D721Med (cell line): Measurements from ENCODE around the gene NANOS1.

Experiments
- DNase-seq: peaks from one replicate; pipeline ENCODE4 v3.0.0; 2011; ENCODE audit warnings: low spot score; ENCODE audit not compliant: insufficient read length
- FAIRE-seq: peaks from 2 replicates; lab custom pipeline; 2011; peaks lifted over from hg19 to GRCh38; lab: Jason Lieb, UNC
- CTCF ChIP-seq: IDR thresholded peaks from 2 replicates; pipeline ENCODE4 v1.5.1; 2012; ENCODE audit warnings: mild to moderate bottlenecking, control low read depth; ENCODE audit not compliant: insufficient read depth; ENCODE audit errors: missing control alignments

The NANOS1 gene

DNA sequence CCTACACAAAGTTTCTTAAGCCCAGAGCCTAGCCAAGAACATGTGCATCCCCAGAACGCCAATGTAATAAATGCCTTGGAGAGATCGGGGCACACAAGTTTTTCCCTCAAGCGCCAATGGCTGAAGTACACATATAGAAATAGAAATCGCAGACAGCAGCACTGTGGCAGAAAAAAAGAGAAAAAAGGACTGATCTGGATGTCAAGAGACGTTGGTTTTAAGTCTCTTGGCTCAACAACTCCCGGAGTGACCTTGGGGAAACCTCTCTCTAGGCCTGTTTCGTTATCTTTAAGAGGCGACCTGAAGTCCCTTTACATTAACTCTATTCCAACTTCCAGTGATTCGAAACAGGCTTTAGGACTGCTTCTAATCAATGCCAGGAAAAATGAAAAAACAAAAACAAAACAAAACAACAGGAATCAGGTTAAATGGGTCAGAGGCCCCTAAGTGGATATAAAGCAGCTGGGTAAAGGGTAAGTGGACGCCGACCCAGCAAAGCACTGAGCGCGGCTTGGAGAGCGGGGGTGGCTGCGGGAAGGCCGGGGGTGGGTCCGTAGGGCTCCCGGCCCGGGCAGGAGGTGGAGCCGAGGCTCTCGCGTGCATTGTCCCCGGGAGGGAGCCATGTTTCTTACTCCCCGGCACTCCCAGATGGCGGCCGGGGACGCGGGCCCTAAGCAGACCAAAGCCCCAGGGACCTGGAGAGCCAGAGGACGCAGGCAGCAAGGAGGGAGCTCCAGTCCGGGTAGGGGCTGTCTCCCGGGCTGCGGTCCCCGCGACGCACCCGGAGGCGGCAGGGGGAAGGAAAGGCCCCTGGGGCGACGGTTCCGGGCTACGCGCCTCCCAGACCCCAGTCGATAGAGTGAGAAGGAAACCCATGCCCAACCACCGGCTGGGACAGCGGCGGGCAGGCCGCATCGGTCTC lies 50.3 kb downstream of the NANOS1 start:
- DNase-seq = no peak
- FAIRE-seq = no peak
- TF ChIP-seq CTCF = no peak

DNA sequence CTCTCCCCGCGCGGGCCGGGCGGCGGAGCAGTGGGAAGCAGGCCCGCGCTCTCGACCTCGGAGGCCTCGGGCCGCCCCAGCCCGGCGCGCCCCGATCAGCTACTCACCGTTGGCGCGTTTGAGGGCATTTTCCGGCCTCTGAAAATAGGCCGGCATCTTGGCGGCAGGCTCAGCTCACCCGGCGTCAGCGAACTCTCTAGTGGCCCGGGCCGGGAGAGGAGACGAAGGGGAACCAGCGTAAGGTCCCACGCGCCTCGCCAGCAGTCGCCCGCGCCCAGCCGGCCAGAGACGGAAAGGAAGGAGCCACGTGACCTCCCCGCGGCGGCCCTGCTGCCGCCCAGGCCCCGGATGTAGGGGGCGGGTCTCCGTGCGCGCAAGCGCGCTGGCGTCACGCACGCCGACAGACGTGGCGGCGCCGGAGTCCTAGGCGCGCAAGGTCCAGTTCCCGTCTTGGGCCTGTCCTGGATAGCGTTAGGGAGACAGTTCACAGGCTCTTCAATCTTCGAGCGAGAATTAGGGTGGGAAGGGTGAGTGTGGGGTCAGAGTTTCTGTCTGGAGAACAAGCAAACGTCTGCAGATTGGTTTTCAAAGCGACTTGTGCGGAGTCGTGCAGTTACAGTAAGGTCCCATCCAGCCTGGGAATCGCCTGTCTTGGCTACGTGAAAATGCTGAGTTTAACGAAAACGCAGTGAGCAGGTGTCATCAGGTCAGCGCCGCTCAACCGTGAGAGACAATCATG lies 51.2 kb downstream of the NANOS1 start, which contains the start of gene EIF3A:
Gene EIF3A (minus strand): TSS at position 297 of the 739 bp plus-strand sequence. CDS start 141 bp downstream, at position 156.
- no peak for DNase-seq
- no peak for FAIRE-seq
- no peak for TF ChIP-seq CTCF
